Iris pigment epithelial cell (primary cell): Measurements from ENCODE around the gene FEZ2.

Experiments used
- DNase-seq: peaks from one replicate; pipeline ENCODE4 v3.0.0-alpha.2; 2011; ENCODE audit warnings: low read depth

FEZ2 gene

GRCh38 chr2:36587101-36587500, 10.9 kb downstream of the FEZ2 start:
- DNase-seq, result no peak

GRCh38 chr2:36586672-36587071, 11.3 kb downstream of the FEZ2 start:
- DNase-seq, result no peak

- DNase-seq, result no peak
Measured at GRCh38 chr2:36584148-36584794, 13.7 kb downstream of the FEZ2 start.

GRCh38 chr2:36582951-36583350, 15.0 kb downstream of the FEZ2 start:
- DNase-seq, result no peak

GRCh38 chr2:36582538-36582937, 15.4 kb downstream of the FEZ2 start:
- DNase-seq, result no peak

- no peak for DNase-seq
Measured at GRCh38 chr2:36579297-36579664, 18.7 kb downstream of the FEZ2 start.

GRCh38 chr2:36578343-36579296, 19.3 kb downstream of the FEZ2 start:
- DNase-seq, result no peak

GRCh38 chr2:36577884-36578283, 20.1 kb downstream of the FEZ2 start:
- DNase-seq, result no peak

- no peak for DNase-seq
Measured at GRCh38 chr2:36574560-36574959, 23.4 kb downstream of the FEZ2 start.

- DNase-seq, result no peak
Measured at GRCh38 chr2:36573165-36573564, 24.8 kb downstream of the FEZ2 start.

GRCh38 chr2:36572719-36573059, 25.3 kb downstream of the FEZ2 start:
- no peak for DNase-seq

- no peak for DNase-seq
Measured at GRCh38 chr2:36572054-36572718, 25.8 kb downstream of the FEZ2 start.

GRCh38 chr2:36570416-36570815, 27.6 kb downstream of the FEZ2 start:
- peak; percentile 63 for DNase-seq

- DNase-seq, result peak; percentile 43
Measured at GRCh38 chr2:36569267-36569856, 28.6 kb downstream of the FEZ2 start.

- peak; percentile 69 for DNase-seq
Measured at GRCh38 chr2:36568516-36569246, 29.3 kb downstream of the FEZ2 start.

GRCh38 chr2:36567711-36568408, 30.1 kb downstream of the FEZ2 start:
- DNase-seq, result no peak

GRCh38 chr2:36566887-36567286, 31.1 kb downstream of the FEZ2 start:
- peak; percentile 38 for DNase-seq

- no peak for DNase-seq
Measured at GRCh38 chr2:36565712-36566111, 32.3 kb downstream of the FEZ2 start.

GRCh38 chr2:36564377-36564930, 33.5 kb downstream of the FEZ2 start:
- DNase-seq, result no peak

GRCh38 chr2:36562973-36563532, 34.9 kb downstream of the FEZ2 start:
- DNase-seq, result peak; percentile 76

GRCh38 chr2:36562240-36562639, 35.7 kb downstream of the FEZ2 start:
- DNase-seq, result peak; percentile 84
